Fibroblast of villous mesenchyme (primary cell): Measurements from ENCODE around the gene HMOX1. TPM values are rescaled to one million over a fixed set of nuclear protein-coding genes. Genes with fewer than 3 reads are reported as not detected.

Experiments used
- DNase-seq: peaks from one replicate; pipeline ENCODE4 v3.0.0-alpha.2; 2010; ENCODE audit warnings: low read depth
- H3K4me3 ChIP-seq: 2 replicates; pipeline ENCODE4 v1.5.1; 2011; ENCODE audit warnings: low read depth, mild to moderate bottlenecking, low read length
- total RNA-seq: library from RNA; depleted of rRNA; stranded (reverse); fragments of >200 nt; gene quantifications from 2 replicates; pipeline ENCODE4 v1.2.3, GENCODE V29; 2012
- TF ChIP-seq, protein P1 (sequence below): IDR thresholded peaks from 2 replicates; pipeline ENCODE4 v1.5.1; 2012; ENCODE audit warnings: low read depth, mild to moderate bottlenecking, low read length; ENCODE audit not compliant: insufficient read depth

The HMOX1 gene
- total RNA-seq, 1 donor, result 24.2 TPM

DNA sequence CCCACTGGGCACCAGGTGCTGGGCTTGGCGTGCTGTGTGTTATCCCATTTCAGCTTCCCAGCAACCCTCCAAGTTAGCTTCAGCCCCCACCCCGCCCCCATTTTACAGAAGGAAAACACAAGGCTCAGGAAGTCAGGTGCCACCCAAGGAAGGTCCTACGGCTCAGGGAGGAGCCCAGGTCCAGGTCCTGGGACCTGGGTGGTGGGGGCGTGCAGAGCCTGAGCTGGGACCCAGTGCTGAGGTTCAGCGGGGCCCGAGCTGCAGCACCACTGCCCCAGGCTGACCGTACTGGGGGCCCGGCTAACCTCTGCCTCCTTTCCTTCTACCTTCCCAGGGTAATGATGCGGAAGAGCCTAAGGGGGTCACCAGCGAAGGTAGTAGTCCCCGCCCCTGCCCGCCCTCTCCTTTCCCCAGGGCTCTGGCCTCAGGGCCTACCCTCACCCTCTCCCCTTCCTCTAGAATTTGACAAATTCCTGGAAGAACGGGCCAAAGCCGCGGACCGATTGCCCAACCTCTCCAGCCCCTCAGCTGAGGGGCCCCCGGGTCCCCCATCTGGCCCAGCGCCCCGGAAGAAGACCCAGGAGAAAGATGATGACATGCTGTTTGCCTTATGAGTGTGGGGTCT is 34.2 kb upstream of the HMOX1 start:
- H3K4me3 ChIP-seq, result no peak overlapping the region
- TF ChIP-seq, protein P1, sequence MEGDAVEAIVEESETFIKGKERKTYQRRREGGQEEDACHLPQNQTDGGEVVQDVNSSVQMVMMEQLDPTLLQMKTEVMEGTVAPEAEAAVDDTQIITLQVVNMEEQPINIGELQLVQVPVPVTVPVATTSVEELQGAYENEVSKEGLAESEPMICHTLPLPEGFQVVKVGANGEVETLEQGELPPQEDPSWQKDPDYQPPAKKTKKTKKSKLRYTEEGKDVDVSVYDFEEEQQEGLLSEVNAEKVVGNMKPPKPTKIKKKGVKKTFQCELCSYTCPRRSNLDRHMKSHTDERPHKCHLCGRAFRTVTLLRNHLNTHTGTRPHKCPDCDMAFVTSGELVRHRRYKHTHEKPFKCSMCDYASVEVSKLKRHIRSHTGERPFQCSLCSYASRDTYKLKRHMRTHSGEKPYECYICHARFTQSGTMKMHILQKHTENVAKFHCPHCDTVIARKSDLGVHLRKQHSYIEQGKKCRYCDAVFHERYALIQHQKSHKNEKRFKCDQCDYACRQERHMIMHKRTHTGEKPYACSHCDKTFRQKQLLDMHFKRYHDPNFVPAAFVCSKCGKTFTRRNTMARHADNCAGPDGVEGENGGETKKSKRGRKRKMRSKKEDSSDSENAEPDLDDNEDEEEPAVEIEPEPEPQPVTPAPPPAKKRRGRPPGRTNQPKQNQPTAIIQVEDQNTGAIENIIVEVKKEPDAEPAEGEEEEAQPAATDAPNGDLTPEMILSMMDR, result no peak
- no peak for DNase-seq

DNA sequence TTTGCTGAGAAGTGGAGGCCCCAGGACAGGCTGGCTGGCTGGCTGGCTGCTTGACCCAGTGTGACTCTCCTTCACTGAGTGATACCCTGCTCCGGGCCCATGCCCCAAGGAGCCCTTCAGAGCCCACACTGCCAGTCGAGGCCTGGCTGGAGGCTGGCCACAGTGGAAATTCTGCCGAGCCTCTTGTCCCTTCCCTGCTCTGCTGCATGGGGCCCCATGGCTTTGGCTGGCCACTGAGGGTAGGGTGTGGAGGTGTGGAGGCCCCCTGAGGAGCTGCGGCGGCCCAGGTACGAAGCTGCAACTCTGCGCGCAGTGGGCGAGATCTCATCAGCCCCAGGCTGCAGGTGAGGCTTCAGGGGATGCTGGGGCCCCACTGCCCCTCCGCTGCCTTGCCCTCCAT is 33.4 kb upstream of the HMOX1 start:
- TF ChIP-seq, protein P1, result no peak
- no peak overlapping the region for H3K4me3 ChIP-seq
- DNase-seq, result no peak

DNA sequence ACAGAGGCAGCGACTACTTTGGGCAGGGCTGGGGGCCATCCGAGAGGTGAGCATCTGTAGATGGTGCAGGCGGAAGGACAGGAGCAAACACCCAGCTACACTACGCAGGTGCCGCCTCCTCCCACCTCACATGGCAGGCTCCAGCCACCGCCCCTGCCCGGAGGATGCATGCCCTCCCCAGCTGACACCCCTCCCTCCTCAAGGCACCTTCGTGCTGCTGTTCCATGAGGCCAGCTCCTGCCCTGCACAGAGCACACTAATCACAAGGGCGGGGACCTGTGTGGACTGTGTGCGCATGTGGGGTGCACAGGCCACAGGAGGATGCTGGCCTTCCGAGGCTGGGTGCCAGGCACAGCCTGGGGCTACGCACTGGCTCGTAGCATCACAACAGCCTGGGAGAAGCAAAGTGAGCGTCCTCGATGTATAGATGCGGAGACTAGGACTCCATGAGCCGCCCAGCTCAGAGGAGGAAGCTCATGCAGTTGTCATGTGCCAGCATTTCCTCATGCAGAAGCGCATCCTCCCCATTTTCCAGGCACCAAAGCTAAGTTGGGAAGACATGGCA is 32.8 kb upstream of the HMOX1 start:
- TF ChIP-seq, protein P1, result no peak
- H3K4me3 ChIP-seq, result no peak overlapping the region
- no peak for DNase-seq

DNA sequence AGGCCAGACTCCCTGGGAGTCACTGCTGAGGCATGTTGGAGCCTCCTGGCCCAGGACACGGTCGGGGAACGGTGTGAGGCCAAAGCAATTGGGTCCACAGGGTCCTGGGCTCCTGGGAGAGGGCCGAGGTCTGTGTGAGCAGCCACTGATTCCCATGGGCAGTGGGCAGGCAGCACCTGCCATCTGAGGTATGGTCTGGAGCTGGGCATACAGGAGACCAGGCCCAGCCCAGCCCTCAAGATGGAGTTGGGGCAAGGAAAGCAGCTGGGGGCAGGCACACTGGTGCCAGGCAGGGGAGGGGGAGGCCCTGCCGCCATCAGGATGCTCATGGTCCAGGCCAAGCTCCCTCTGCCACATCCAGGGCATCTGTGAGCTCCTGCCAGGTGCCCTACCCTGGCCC is 32.2 kb upstream of the HMOX1 start:
- DNase-seq, result no peak
- TF ChIP-seq, protein P1, result no peak
- no peak overlapping the region for H3K4me3 ChIP-seq

DNA sequence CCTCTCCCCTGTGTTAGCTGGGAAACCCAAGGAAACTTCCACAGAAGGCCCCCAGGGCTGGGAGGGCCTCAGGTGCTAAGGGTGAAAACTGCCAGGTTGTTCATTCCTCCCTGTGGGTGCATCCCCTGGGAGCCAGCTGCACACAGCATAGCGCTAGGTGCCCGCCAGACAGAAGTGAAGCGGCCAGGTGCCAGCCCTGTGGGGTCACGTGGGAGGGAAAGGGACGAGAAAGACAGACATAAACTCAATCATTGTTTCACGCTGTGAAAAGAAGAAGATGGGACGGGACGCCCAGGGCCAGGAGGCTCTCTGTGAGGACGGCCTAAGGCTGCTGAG is 31.6 kb upstream of the HMOX1 start:
- no peak for DNase-seq
- no peak overlapping the region for H3K4me3 ChIP-seq
- TF ChIP-seq, protein P1, result no peak

DNA sequence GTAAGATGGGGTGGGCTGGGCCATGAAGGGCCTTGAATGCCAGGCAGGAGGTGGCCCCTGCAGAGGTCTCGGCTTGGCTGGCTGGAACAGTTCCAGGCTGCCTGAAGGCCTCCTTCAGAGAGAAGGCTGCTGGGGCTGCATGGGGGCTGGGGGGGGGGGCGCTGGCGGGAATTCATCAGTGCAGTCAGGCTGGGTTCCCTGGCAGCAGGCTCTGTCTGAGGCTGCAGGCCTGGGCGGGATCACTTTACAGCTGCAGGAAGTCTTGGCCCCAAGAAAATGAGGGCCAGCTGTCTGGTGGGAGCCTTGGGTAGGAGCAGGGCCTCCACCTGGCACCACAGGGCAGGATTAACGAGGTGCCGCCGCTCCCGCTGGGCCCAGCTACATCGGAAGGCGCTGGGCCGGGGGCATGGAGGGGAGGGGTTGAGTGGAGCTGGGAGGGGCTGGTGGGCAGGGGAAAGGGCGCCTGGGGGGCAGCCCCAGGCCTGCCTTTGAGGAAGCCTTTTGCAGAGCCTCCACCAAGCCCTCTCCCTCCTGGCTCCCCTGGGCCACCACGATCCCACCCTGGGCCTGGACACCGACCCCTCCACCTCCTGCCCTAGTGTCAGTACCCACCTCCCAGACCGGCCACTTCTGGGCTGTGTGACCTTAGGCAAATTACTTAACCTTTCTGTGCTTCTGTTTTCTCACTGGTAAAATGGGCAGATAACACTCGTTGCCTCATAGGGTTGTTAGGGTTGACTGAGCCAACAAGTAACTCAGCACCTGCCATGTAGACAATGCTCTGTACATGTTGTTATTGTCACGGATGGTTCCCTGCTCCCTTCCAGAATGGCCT is 31.0 kb upstream of the HMOX1 start:
- no peak for DNase-seq
- TF ChIP-seq, protein P1, result no peak

More for the DNA sequence above, 31.0 kb upstream of the HMOX1 start:
- H3K4me3 ChIP-seq, result no peak overlapping the region
